Endodermal cell (in vitro differentiated cells): Measurements from ENCODE around the gene PODXL2. TPM values are rescaled to one million over a fixed set of nuclear protein-coding genes. Genes with fewer than 3 reads are reported as not detected.

Experiments used
- DNase-seq: peaks from one replicate; pipeline ENCODE4 v3.0.0-alpha.2; 2017
- H3K27ac ChIP-seq: 2 replicates; pipeline ENCODE4 v1.5.1; 2013; ENCODE audit warnings: mild to moderate bottlenecking, low read depth, low read length, moderate library complexity
- H3K27me3 ChIP-seq: 2 replicates; pipeline ENCODE4 v1.6.1; 2013; ENCODE audit warnings: mild to moderate bottlenecking, low read length, moderate library complexity; ENCODE audit not compliant: insufficient read depth, control insufficient read depth, poor library complexity, severe bottlenecking
- H3K36me3 ChIP-seq: 2 replicates; pipeline ENCODE4 v1.7.0; 2013; ENCODE audit warnings: mild to moderate bottlenecking, low read length, moderate library complexity; ENCODE audit not compliant: control insufficient read depth, insufficient read depth
- H3K4me1 ChIP-seq: one replicate; pipeline ENCODE4 v1.7.0; 2013; ENCODE audit warnings: low read length; ENCODE audit not compliant: control insufficient read depth, insufficient read depth
- H3K4me3 ChIP-seq: 2 replicates; pipeline ENCODE4 v1.5.1; 2013; ENCODE audit warnings: mild to moderate bottlenecking, low read length, moderate library complexity
- H3K9ac ChIP-seq: 2 replicates; pipeline ENCODE4 v1.6.1; 2013; ENCODE audit warnings: mild to moderate bottlenecking, low read length, moderate library complexity; ENCODE audit not compliant: poor library complexity, severe bottlenecking; ENCODE audit errors: extremely low read depth
- H3K9me3 ChIP-seq: 2 replicates; pipeline ENCODE4 v1.6.1; 2013; ENCODE audit warnings: mild to moderate bottlenecking, low read length, moderate library complexity; ENCODE audit not compliant: control insufficient read depth
- H3K27ac Mint-ChIP-seq: 2 replicates; pipeline ENCODE4 v1.8.0; 2020; ENCODE audit warnings: mixed read lengths
- H3K27me3 Mint-ChIP-seq: 2 replicates; pipeline ENCODE4 v1.8.0; 2021; ENCODE audit warnings: mild to moderate bottlenecking, mixed read lengths; ENCODE audit not compliant: insufficient read depth
- H3K36me3 Mint-ChIP-seq: 2 replicates; pipeline ENCODE4 v1.8.0; 2020; ENCODE audit warnings: low read depth, mixed read lengths
- H3K4me1 Mint-ChIP-seq: 2 replicates; pipeline ENCODE4 v1.8.0; 2020; ENCODE audit warnings: mixed read lengths
- H3K4me3 Mint-ChIP-seq: 2 replicates; pipeline ENCODE4 v1.8.0; 2020; ENCODE audit warnings: mild to moderate bottlenecking, moderate library complexity, mixed read lengths
- H3K9me3 Mint-ChIP-seq: 2 replicates; pipeline ENCODE4 v1.8.0; 2020; ENCODE audit warnings: mild to moderate bottlenecking, mixed read lengths
- WGBS, 2 experiments: methylation state at CpG; one replicate each; pipeline versions ENCODE4 v1.1.5 to v1.1.7; 2013; ENCODE audit warnings: missing lambda C conversion rate in 2 of 2, mixed read lengths in 1 of 2; ENCODE audit not compliant: insufficient coverage in 1 of 2, insufficient read length in 1 of 2; 5-methylcytosine and 5-hydroxymethylcytosine counted together
- total RNA-seq, 2 donors: library from RNA; stranded (reverse); fragmentation: NEBNext Ultra II Directional in 1 of 2; extraction: Animal tissue kit (Norgen Biotek cat#: 25700) in 1 of 2; gene quantifications; 2 replicates in 1 of 2; 3 replicates in 1 of 2; pipeline ENCODE4 v1.2.1, GENCODE V29; 2021
- TF ChIP-seq, protein P1 (sequence below): fragments of 200-600 bp; sonication (generic); conservative IDR thresholded peaks from 2 replicates; pipeline ENCODE4 v1.5.0; 2021; ENCODE audit warnings: antibody characterized with exemption, mild to moderate bottlenecking

PODXL2 gene
- total RNA-seq, 2 donors from 2014 or later: 11.8 to 16.5 TPM

DNA sequence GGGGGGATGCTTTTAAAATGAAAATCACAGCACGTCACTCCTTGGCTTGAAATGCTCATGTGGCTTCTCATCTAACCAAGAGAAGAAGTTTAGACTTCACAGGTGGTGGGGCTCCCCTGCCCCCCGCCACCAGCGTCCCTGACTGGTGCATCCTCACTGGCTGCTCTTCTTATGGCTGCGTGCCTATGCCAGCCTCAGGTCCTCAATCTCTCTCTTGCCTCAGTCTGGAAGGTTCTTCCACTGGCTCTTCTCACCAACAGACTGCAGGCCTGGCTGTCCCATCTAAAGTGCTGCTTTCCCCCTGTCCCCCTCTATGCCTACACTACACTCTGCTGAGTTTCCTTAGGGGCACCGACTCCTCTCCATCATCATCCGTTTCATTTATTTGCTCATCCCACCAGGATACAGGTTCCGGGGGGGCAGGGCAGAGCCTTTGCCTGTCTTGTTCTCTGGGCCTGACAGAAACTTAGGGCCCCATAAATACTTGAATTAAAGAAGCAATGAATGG is 64.4 kb downstream of the PODXL2 start:
- TF ChIP-seq, protein P1, sequence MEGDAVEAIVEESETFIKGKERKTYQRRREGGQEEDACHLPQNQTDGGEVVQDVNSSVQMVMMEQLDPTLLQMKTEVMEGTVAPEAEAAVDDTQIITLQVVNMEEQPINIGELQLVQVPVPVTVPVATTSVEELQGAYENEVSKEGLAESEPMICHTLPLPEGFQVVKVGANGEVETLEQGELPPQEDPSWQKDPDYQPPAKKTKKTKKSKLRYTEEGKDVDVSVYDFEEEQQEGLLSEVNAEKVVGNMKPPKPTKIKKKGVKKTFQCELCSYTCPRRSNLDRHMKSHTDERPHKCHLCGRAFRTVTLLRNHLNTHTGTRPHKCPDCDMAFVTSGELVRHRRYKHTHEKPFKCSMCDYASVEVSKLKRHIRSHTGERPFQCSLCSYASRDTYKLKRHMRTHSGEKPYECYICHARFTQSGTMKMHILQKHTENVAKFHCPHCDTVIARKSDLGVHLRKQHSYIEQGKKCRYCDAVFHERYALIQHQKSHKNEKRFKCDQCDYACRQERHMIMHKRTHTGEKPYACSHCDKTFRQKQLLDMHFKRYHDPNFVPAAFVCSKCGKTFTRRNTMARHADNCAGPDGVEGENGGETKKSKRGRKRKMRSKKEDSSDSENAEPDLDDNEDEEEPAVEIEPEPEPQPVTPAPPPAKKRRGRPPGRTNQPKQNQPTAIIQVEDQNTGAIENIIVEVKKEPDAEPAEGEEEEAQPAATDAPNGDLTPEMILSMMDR: no peak
- Histone ChIP-seq H3K9ac (no peak overlapping the region), H3K9me3 (no peaks in the 10 kb centered on the region), H3K36me3 (no peaks in the 10 kb centered on the region), H3K27me3 (no peaks in the 10 kb centered on the region), H3K27ac (no peak overlapping the region), H3K4me3 (no peak overlapping the region), H3K4me1 (peaks cover 7% of the 10 kb centered on the region)
- no peak overlapping the region for H3K27ac Mint-ChIP-seq
- 88 to 94% methylated on average over 3 to 7 of the region's 7 CpGs for WGBS, 2 experiments
- H3K4me3 Mint-ChIP-seq: no peak overlapping the region
- DNase-seq: no peak
- no peaks in the 10 kb centered on the region for H3K9me3 Mint-ChIP-seq
- no peaks in the 10 kb centered on the region for H3K27me3 Mint-ChIP-seq
- no peaks in the 10 kb centered on the region for H3K36me3 Mint-ChIP-seq
- peaks cover 8% of the 10 kb centered on the region for H3K4me1 Mint-ChIP-seq

DNA sequence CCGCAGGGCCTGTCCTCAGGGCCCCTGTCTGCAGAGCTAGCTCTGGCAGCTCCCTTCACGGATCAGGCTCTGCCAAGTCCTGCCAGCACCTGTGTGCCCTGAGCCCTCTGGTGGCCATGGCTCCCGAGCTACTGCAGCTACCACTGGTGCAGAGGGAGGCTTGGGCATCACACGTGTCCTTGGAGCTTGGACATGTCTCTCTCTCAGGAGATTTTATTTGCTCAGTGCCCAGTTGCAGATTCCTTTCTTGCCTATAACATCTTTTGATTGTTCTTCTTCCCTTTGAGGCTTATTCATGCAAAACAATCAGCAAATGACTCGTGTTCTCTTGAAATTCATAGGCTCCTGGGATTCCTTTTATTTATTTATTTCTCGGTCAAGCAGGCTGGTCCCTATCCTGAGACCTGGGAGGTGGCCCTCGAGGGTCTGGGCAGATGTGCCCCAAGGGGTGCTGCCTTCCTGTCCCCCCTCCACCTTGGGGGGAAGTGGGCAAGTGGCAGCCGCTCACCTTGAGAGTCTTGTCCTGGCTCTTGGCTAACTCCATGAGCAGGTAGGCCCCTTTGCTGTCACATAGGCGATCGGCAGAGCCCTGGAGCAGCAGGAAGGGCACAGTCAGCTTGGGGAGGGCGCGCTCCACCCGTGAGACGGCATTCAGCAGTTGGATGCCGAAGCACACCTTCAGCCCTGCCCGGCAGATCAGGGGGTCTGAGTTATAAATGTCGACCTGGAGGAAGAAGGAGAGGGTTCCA is 65.7 kb downstream of the PODXL2 start:
- peaks cover 7% of the 10 kb centered on the region for H3K4me1 ChIP-seq
- no peaks in the 10 kb centered on the region for H3K27me3 Mint-ChIP-seq
- no peak overlapping the region for H3K27ac ChIP-seq
- H3K36me3 ChIP-seq: no peaks in the 10 kb centered on the region
- no peak overlapping the region for H3K4me3 ChIP-seq
- H3K4me1 Mint-ChIP-seq: peaks cover 3% of the 10 kb centered on the region
- no peaks in the 10 kb centered on the region for H3K27me3 ChIP-seq
- WGBS, 2 experiments: 77 to 82% methylated on average over 5 to 17 of the region's 17 CpGs
- no peak overlapping the region for H3K9ac ChIP-seq
- TF ChIP-seq, protein P1: peak; percentile 72
- H3K9me3 Mint-ChIP-seq: no peaks in the 10 kb centered on the region
- peak; percentile 84 for DNase-seq
- H3K36me3 Mint-ChIP-seq: no peaks in the 10 kb centered on the region
- no peaks in the 10 kb centered on the region for H3K9me3 ChIP-seq
- H3K27ac Mint-ChIP-seq: no peak overlapping the region
- H3K4me3 Mint-ChIP-seq: no peak overlapping the region

DNA sequence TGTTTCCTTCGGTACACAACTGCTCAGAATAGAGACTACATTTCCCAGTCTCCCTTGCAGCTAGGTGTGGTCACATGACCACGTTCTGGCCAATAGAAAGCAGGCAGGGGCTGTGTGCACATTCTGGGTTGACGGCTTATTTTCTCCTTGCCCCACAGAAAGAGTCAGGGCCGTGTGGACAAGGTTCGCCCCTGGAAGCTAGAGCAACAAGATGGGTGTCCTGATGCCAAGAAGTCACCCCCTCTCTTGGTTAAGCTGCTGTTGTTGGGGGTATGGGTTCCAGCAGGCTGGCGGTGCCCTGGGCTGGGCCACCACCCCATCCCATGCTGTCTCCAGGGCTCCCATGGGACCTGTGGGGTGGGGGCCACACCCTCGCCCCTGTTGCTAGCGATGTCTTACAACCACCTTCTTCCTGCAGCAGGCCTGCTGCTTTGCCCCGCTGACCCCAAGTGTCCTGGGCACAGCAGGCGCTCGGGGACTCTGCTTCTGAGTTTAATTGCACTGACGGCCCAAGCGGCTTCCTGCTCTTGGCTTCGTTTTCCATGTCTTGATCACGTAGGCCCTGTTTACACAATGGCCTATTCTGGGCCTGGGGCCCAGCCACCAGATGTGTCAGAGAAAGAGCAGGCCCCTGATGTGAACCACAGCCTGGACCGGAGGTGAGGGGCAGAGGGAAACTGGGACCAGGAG is 68.7 kb downstream of the PODXL2 start:
- no peaks in the 10 kb centered on the region for H3K27me3 Mint-ChIP-seq
- H3K4me1 Mint-ChIP-seq: peaks cover 3% of the 10 kb centered on the region
- no peaks in the 10 kb centered on the region for H3K9me3 Mint-ChIP-seq
- no peaks in the 10 kb centered on the region for H3K36me3 Mint-ChIP-seq
- H3K4me3 Mint-ChIP-seq: no peak overlapping the region
- Histone ChIP-seq H3K4me1 (no peaks in the 10 kb centered on the region), H3K36me3 (no peaks in the 10 kb centered on the region), H3K27ac (no peak overlapping the region), H3K9me3 (no peaks in the 10 kb centered on the region), H3K4me3 (no peak overlapping the region), H3K9ac (no peak overlapping the region), H3K27me3 (no peaks in the 10 kb centered on the region)
- H3K27ac Mint-ChIP-seq: no peak overlapping the region
- 73 to 86% methylated on average over 9 to 16 of the region's 16 CpGs for WGBS, 2 experiments
- TF ChIP-seq, protein P1: no peak
- DNase-seq: peak; percentile 89
